Epidermal melanocyte (primary cell): ENCODE measurements around the gene RHOBTB3.
"Not testable (repeated sequence)": the region's sequence is repeated elsewhere in the genome, so short reads cannot be mapped to it uniquely, and the experiment has no call there.

Source experiments
- DNase-seq: peaks from one replicate; pipeline ENCODE4 v3.0.0; 2011; ENCODE audit warnings: low spot score; ENCODE audit not compliant: insufficient read length

Gene RHOBTB3

DNA sequence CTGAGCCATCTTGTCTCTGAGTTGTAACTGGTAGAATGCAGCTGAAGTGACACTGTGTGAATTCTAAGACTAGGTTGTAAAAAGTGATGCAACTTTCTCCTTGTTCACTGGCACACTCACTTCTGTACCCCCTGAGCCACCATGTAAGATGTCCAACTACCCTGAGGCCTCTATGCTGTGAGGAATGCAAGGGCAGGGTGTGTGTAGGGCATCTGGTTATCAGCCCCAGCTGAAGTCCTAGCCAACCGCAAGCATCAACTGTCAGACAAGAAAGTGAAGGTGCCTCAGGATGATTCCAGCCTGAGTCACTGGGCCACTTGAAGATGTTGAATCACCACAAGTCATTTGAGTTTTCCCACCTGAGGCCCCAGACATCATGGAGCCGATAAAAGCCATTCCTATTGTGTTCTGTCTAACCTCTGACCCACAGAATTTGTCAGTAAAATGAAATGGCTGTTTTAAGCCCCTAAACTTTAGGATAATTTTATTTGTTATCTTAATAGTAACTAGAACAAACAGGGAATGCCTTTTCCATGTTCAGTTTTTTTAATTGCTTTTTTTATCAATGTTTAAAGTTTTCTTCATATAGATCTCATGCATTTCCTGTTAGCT, 18.7 kb upstream of the RHOBTB3 start:
- no peak for DNase-seq

- not testable (repeated sequence) for DNase-seq
Observed at GRCh38 chr5:95713246-95713645, 17.9 kb upstream of the RHOBTB3 start.

DNA sequence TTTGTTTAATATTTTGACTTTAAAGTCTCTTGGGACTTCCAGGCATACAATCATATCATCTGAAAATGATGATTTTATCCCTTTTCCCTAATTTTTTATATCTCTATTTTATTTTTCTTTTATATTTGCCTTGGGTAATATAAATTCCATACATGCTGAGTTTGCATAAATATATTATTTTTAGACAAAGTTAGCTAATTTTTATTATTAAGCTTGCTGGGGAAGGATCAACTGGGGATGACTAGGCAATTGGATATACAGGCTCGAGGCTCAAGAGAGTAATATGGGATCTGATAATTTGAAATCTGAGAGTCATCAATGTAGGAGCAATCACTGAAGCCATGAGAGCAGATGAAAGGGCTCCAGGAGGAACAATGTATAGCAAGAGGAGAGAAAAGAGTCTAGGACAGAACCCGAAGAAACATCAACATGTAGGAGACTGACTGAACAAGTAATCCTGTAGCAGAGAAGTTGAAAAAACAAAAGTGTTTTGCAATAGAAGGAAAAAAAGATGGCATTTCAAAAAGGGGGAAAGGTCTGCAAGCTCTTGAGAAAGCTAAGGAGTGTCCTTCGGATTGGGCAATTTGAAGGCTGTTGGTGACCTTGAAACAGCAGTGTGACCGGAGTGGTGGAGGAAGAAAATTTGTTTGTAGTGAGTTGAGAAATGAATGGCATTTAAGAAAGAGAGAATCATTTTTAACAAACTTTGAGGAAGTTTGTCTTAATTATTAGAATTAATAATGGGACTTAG, 17.0 kb upstream of the RHOBTB3 start:
- DNase-seq: no peak

DNA sequence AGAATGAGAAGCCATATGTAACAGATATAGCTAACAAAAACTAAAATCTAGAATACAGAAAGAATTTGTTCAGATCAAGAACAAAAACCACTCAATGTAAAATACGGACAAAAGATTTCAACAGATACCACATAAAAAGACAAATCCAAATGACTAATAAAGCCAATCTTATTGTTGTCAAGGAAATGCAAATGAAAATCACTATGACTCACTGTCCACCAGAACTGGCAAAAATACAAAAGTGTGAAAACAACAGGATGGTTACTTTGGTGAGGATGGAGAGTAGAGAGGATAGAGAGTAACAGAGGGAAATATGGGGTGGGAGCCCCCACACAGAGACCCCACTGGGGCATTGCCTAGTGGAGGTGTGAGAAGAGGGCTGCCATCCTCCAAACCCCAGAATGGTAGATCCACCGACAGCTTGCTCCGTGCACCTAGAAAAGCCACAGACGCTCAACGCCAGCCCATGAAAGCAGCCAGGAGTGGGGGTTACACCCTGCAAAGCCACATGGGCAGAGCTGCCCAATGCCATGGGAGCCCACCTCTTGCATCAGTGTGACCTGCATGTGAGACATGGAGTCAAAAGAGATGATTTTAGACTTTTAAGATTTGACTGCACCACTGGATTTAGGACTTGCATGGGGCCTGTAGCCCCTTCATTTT, 15.2 kb upstream of the RHOBTB3 start:
- DNase-seq: no peak

- DNase-seq: no peak
Observed at GRCh38 chr5:95717439-95717838, 13.7 kb upstream of the RHOBTB3 start.

DNA sequence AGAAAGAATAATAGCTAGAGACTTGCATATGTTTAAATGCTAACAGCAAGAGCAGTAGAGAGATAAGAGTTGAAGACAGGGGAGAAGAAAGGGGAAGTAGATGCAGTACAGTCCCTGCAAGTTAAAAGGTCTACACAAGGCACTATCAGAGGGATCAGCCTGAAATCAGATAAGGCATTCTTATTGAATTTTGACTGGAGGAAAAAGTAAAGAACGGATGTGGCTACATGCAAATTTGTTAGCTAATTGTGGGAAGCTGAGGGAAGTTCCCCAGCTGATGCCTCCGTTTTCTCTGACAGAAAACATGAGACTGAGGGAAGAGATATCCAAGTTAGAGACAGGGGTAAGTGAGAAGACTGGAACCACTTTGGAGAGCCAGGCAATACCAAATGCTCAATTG, 12.9 kb upstream of the RHOBTB3 start:
- no peak for DNase-seq

DNA sequence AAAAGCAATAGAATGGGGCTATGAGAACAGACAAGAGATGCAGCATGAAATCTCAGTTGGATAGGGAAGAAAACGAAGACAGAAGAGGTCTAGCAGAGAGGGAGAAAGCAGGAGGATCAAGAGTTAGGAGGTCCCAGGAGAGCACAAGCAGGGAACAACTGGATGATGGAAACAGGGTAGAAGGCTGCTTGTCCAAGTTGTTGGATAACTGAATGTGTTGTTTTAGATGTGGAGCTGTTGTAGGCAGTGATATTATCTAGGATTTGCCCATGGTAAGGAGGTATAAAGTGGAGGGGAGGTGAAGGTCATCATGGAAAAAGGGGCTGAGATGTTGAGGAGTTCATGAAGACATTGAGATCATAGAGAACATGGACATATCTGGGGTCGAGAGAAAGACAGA, 12.4 kb upstream of the RHOBTB3 start:
- DNase-seq: no peak

GRCh38 chr5:95720094-95720786, 10.9 kb upstream of the RHOBTB3 start:
- no peak for DNase-seq

- DNase-seq: no peak
Observed at GRCh38 chr5:95721582-95722295, 9.4 kb upstream of the RHOBTB3 start.

GRCh38 chr5:95723632-95724369, 7.3 kb upstream of the RHOBTB3 start:
- DNase-seq: no peak

DNA sequence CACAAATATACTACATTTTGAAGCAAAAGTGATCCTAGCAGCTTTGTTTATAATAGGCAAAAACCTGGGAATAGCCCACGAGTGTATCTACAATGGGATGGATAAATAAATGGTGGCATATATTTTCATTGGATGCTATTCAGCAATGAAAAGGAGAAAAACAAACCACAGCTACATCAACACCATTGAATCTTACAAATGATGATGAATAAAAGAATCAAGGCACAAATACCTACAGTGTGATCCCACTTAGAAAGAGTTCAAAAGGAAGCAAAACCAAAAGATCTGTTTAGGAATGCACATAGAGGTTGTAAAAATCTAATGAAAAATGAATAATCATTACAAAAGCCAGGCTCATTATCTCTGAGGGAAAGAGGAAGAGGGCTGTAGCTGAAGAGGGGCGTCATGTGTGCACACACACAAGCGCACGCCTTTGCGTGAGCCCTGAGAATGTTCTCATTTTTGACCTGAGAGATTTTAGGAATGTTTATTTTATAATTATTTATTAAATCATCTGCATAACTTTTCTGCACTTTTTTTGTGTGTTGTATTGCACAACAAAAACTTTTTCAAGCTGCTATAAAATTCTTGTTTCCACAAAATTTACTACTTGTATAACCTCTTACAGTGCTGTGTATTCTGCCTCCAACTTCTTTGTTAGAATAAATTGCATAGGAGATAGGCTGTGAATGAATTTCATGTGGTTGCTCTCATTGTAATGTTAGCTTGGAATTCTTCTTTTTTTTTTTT, 5.9 kb upstream of the RHOBTB3 start:
- DNase-seq: no peak

DNA sequence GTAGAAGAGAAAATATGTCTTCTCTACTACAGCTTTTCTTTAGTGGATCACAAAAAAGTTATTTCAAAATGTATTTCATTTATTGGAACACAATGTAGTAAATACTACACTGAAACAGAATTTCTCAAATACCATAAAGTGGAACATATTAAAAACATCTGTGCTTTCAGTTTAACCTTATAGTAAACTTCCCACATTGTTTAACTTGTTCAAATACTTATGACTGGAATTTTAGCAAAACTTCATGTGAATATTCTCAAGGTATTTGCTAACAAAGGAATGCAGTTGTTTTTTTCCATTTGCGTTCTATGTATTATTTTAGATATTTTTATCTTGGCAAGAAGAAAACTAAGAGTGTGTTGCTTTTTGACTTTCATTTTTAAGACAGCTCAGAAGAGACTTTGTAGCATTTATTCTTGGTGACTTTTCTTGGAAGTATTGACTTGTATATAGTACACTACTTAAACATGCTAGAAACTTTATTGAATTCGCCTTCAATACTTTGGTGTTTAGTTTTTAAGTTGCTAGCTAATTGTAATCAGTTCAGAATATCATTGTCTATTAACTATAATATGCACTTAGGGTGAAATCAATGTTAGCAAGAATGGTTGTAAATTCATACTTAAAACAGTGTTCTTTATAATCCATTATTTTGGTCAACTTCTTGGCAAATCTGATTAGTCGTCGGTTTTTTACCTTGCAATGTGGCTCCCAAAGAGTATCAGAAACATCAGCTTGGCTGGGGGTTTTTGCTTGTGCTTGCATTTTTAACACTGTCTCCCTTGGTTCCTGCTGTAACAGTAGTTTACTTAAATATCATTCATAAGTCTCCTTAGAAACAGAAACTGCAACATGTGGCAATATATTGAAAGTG, 5.0 kb upstream of the RHOBTB3 start:
- DNase-seq: no peak

- no peak for DNase-seq
Observed at GRCh38 chr5:95726811-95727763, 4.0 kb upstream of the RHOBTB3 start.

DNA sequence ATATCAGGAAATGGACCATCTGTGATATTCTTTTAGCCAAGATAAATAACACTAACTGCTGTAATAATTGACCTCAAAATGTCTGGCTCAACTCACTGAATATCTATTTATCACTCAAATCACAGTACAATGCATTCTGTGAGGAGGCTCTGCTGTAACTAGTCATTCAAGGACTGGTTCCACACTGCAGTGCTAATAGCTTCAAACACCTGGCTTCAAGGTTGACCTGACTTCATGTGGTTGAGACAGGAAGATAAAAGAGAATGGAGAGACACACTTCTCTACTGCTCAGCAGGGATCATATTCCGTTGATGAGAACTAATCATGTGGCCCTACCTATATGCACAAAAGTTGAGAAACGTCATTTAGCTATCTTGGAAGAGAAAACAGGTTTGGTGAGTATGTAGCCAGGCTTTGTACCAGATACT, 3.4 kb upstream of the RHOBTB3 start:
- DNase-seq: no peak

DNA sequence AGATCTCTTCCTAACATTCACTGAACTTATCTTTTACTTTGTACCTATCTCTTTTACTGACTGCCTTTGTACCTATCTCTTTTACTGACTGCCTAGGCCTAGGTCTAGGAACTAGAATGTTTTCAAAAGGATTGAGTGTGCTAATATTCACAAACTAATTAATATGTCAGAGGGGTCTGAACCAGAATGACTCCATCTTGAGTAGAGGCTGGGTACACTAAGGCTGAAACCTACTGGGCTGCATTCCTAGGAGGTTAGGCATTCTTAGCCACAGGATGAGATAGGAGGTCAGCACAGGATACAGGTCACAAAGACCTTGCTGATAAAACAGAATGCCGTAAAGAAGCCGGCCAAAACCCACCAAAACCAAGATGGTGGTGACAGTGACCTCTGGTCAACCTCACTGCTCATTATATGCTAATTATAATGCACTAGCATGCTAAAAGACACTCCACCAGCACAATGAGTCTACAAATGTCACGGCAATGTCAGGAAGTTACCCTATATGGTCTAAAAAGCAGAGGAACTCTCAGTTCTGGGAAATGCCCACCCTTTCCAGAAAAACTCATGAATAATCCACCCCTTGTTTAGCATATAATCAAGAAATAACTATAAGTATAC, 2.5 kb upstream of the RHOBTB3 start:
- DNase-seq: no peak

- no peak for DNase-seq
Observed at GRCh38 chr5:95729115-95730010, 1.8 kb upstream of the RHOBTB3 start.
